ENCODE results near the gene ALDH1L2. TPM values are rescaled to one million over a fixed set of nuclear protein-coding genes. Genes with fewer than 3 reads are reported as not detected.

The ALDH1L2 gene
- total RNA-seq, 4 donors from 2014 or later: 7.2 to 12.2 (median 10.2) TPM

DNA sequence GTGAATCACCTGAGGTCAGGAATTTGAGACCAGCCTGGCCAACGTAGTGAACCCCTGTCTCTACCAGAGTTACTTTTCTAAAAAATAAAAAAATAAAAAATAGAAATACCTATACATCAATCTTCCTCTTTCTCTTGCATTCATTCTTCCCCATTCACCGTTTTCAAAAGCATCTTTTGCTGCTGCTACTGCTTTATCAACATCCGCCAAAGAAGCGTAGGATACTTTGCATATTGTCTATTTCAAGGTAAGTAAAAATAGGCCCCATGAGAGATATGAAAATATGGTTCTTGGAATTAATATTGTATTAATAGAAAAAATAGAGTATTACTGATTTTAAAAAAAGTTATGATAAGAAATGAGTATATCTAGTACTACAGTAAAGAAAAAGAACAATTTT is 32.3 kb downstream of the ALDH1L2 start:
- no peaks in the 10 kb centered on the region for H3K27me3 ChIP-seq
- WGBS, 2 donors: 85 to 90% methylated on average over 4 of the region's 4 CpGs
- peaks cover 0 to 64% (median 0%) of the 10 kb centered on the region in 3 donors for H3K36me3 ChIP-seq
- TF ChIP-seq EP300 (IDR thresholded peaks at IDR 0.05) (no peak), POLR2A (IDR thresholded peaks at IDR 0.05) (no peak)
- TF ChIP-seq, protein P1, sequence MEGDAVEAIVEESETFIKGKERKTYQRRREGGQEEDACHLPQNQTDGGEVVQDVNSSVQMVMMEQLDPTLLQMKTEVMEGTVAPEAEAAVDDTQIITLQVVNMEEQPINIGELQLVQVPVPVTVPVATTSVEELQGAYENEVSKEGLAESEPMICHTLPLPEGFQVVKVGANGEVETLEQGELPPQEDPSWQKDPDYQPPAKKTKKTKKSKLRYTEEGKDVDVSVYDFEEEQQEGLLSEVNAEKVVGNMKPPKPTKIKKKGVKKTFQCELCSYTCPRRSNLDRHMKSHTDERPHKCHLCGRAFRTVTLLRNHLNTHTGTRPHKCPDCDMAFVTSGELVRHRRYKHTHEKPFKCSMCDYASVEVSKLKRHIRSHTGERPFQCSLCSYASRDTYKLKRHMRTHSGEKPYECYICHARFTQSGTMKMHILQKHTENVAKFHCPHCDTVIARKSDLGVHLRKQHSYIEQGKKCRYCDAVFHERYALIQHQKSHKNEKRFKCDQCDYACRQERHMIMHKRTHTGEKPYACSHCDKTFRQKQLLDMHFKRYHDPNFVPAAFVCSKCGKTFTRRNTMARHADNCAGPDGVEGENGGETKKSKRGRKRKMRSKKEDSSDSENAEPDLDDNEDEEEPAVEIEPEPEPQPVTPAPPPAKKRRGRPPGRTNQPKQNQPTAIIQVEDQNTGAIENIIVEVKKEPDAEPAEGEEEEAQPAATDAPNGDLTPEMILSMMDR (IDR thresholded peaks at IDR 0.05): no peak
- H3K4me1 ChIP-seq: peaks cover 0 to 9% (median 1%) of the 10 kb centered on the region in 4 donors
- no peak overlapping the region for H3K27ac ChIP-seq
- H3K4me3 ChIP-seq: no peak overlapping the region
- H3K9me3 ChIP-seq: peaks cover 0 to 15% (median 0%) of the 10 kb centered on the region in 4 donors
- no peak for DNase-seq (ENCODE audit: low spot score in 2 of 2)

DNA sequence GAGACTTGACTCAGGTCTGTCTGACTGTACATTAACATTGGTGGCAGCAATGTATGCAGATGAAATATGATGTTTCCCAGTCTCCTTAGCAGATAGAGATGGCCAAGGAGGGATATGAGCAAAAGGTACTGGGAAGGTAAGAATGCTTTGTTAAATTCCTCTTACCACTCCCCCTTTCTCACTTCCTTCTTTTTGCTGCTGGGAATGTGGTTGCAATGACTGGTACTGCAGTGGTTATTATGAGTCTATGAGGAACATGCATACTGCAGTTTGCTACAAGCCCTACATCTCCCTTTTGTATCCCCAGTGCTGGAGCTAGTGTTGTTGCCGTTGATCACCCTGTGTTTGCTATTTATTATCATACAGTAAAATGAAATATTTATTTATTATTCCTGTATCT is 35.9 kb downstream of the ALDH1L2 start:
- TF ChIP-seq EP300 (IDR thresholded peaks at IDR 0.05) (no peak), POLR2A (IDR thresholded peaks at IDR 0.05) (no peak)
- TF ChIP-seq, protein P1 (IDR thresholded peaks at IDR 0.05): no peak
- 87 to 97% methylated on average over 1 of the region's 1 CpG for WGBS, 2 donors

DNA sequence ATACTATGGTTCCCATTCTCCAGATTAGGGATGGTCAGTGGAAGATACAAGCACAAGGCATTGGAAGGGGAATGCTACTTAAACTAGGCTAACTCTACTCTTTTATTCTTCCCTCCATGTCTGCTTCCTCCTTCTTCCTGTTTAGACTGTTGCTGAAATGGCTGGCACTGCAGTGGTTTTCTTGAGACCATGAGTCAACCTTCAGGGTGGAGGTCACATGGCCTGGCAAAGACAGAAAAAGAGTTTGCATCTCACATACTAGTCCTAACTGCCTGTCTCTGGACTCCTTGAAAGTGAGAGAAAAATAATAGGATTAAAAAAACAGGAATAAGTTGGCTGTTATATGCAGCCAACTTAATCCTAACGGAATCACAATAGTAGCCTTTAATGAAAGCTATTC is 37.0 kb downstream of the ALDH1L2 start:
- no peak for DNase-seq (ENCODE audit: low spot score in 2 of 2)
- Histone ChIP-seq H3K27me3 (no peaks in the 10 kb centered on the region), H3K36me3 (peaks cover 0 to 45% (median 0%) of the 10 kb centered on the region in 3 donors), H3K4me3 (no peak overlapping the region), H3K9me3 (no peaks in the 10 kb centered on the region), H3K4me1 (no peaks in the 10 kb centered on the region), H3K27ac (no peak overlapping the region)
- 91 to 98% methylated on average over 1 of the region's 1 CpG for WGBS, 2 donors
- no peak for TF ChIP-seq POLR2A (IDR thresholded peaks at IDR 0.05)
- TF ChIP-seq EP300 (IDR thresholded peaks at IDR 0.05): no peak
- TF ChIP-seq, protein P1 (IDR thresholded peaks at IDR 0.05): no peak

More for the DNA sequence above, 35.9 kb downstream of the ALDH1L2 start:
- H3K27me3 ChIP-seq: no peaks in the 10 kb centered on the region
- H3K36me3 ChIP-seq: peaks cover 0 to 45% (median 0%) of the 10 kb centered on the region in 3 donors
- no peaks in the 10 kb centered on the region for H3K9me3 ChIP-seq
- peaks cover 0 to 7% (median under 1%) of the 10 kb centered on the region in 4 donors for H3K4me1 ChIP-seq
- H3K4me3 ChIP-seq: no peak overlapping the region
- no peak overlapping the region for H3K27ac ChIP-seq
- DNase-seq (ENCODE audit: low spot score in 2 of 2): no peak

DNA sequence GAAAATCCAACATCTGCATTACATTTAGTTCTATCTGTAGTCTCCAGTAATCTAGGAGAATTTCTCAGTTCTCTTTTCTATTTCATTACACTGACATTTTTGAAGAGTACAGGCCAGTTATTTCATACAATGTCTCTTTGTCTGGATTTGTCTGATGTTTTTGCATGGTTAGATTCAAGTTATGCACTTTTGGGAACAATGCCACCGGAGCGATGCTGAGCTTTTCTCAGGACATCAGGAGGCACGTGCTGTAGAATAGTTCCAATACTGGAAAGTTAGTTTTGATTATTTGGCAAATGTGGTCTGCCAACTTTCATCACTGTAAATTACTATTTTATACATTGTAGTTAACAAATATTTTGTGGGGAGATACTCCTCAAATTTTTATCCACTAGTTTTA is 43.1 kb downstream of the ALDH1L2 start:
- Histone ChIP-seq H3K4me1 (peaks cover 0 to 21% (median 4%) of the 10 kb centered on the region in 4 donors), H3K4me3 (no peak overlapping the region), H3K27ac (peak overlapping the region in 2 of 4 donors; percentile 4 to 29), H3K36me3 (peaks cover 0 to 9% (median 0%) of the 10 kb centered on the region in 3 donors), H3K27me3 (no peaks in the 10 kb centered on the region), H3K9me3 (no peaks in the 10 kb centered on the region)
- peak in 1 of 2 donors; percentile 24 for DNase-seq (ENCODE audit: low spot score in 2 of 2)
- 22 to 32% methylated on average over 3 of the region's 3 CpGs for WGBS, 2 donors
- TF ChIP-seq POLR2A (IDR thresholded peaks at IDR 0.05) (no peak), EP300 (IDR thresholded peaks at IDR 0.05) (no peak)
- TF ChIP-seq, protein P1 (IDR thresholded peaks at IDR 0.05): no peak

DNA sequence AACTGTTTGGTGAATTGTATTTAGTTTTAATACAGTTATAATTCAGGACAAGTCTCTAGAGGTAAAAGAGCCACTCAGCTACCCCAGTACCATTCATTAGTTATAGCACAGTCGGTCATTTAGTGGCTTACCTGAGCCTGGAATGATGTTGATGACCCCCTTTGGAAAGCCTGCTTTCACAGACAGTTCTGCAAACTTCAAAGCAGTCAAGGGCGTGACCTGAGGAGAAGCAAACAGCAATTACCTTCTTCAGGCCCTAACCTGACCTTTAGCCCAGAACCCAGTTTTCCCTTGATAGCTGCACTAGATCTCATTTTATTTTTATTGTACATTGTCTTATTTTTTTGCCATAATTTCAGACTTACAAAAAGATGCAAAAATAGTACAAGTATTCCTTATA is 43.8 kb downstream of the ALDH1L2 start:
- Histone ChIP-seq H3K27me3 (no peaks in the 10 kb centered on the region), H3K4me3 (no peak overlapping the region), H3K4me1 (peaks cover 0 to 21% (median 4%) of the 10 kb centered on the region in 4 donors), H3K27ac (no peak overlapping the region), H3K36me3 (peaks cover 0 to 9% (median 0%) of the 10 kb centered on the region in 3 donors), H3K9me3 (no peaks in the 10 kb centered on the region)
- no peak for DNase-seq (ENCODE audit: low spot score in 2 of 2)
- WGBS, 2 donors: 43 to 68% methylated on average over 2 of the region's 2 CpGs
- TF ChIP-seq POLR2A (IDR thresholded peaks at IDR 0.05) (no peak), EP300 (IDR thresholded peaks at IDR 0.05) (no peak)
- TF ChIP-seq, protein P1 (IDR thresholded peaks at IDR 0.05): no peak
